Sigmoid colon (tissue), 7 donors: ENCODE results near the gene STK16. TPM values are rescaled to one million over a fixed set of nuclear protein-coding genes. Genes with fewer than 3 reads are reported as not detected.
A peak's percentile ranks its signal among the peaks of the same experiment; 100 is the strongest.

Experiments used
- DNase-seq: peaks from one replicate; pipeline ENCODE4 v3.0.0-alpha.2; 2019
- H3K27ac ChIP-seq, 4 donors: fragments of 200-600 bp; sonication (generic); one replicate each; pipeline ENCODE4 v1.5.1; 2016 to 2019; ENCODE audit warnings: mild to moderate bottlenecking in 1 of 4
- H3K27me3 ChIP-seq, 3 donors: fragments of 200-600 bp; sonication (generic); one replicate each; pipeline ENCODE4 v1.5.1; 2019; ENCODE audit warnings: mild to moderate bottlenecking in 1 of 3
- H3K36me3 ChIP-seq, 4 donors: fragments of 200-600 bp; sonication (generic); one replicate each; pipeline ENCODE4 v1.5.1; 2016 to 2019
- H3K4me1 ChIP-seq, 4 donors: fragments of 200-600 bp; sonication (generic); one replicate each; pipeline ENCODE4 v1.5.1; 2017 to 2019
- H3K4me3 ChIP-seq, 4 donors: fragments of 200-600 bp; sonication (generic); one replicate each; pipeline ENCODE4 v1.5.1; 2017 to 2019; ENCODE audit warnings: mild to moderate bottlenecking in 2 of 4, moderate library complexity in 1 of 4
- H3K9me3 ChIP-seq, 4 donors: fragments of 200-600 bp in 3 of 4; sonication (generic) in 3 of 4; one replicate each; pipeline versions ENCODE4 v1.5.1 to v1.6.1; 2013 to 2019
- EP300 ChIP-seq, 4 donors: sonication (generic); formaldehyde crosslinking; IDR thresholded peaks; one replicate each; pipeline ENCODE4 v1.6.1; 2017; ENCODE audit warnings: antibody characterized with exemption in 4 of 4
- POLR2A ChIP-seq, 2 donors: fragments of 450-650 bp; IDR thresholded peaks; one replicate each; pipeline ENCODE4 v1.6.1; 2016; ENCODE audit warnings: antibody characterized with exemption in 2 of 2, mild to moderate bottlenecking in 2 of 2, moderate library complexity in 2 of 2
- POLR2AphosphoS5 ChIP-seq, 4 donors: sonication (generic); formaldehyde crosslinking; IDR thresholded peaks; one replicate each; pipeline ENCODE4 v1.6.1; 2017; ENCODE audit warnings: antibody characterized with exemption in 4 of 4
- WGBS, 2 donors: extraction: QIAGEN DNeasy Blood & Tissue Kit; methylation state at CpG; one replicate each; pipeline ENCODE4 v1.1.7; 2013; 5-methylcytosine and 5-hydroxymethylcytosine counted together
- intact Hi-C: fragments of 100-400 bp; cut with DNase I; formaldehyde crosslinking; loops from one replicate; pipeline ENCODE4 v1.15.1; 2023
- polyA plus RNA-seq, 3 donors: library from polyadenylated mRNA; stranded (reverse); fragments of 200-250 nt; gene quantifications; one replicate each; pipeline ENCODE4 v1.2.3, GENCODE V29; 2013
- small RNA-seq, 3 donors: library from RNA; depleted of rRNA; stranded (forward); fragments of <200 nt; gene quantifications; one replicate each; pipeline ENCODE3, GENCODE V24; 2016
- total RNA-seq, 4 donors: library from RNA; depleted of rRNA; stranded (reverse); fragments of >200 nt; gene quantifications; one replicate each; pipeline ENCODE4 v1.1.0, GENCODE V29; 2016
- TF ChIP-seq, protein P1 (sequence below), 4 experiments: fragments of 450-650 bp in 3 of 4; fragments of 200-600 bp in 1 of 4; IDR thresholded peaks; one replicate each; pipeline ENCODE4 v1.5.1; 2016 to 2019; ENCODE audit warnings: antibody characterized with exemption in 4 of 4, mild to moderate bottlenecking in 3 of 4, moderate library complexity in 2 of 4
- donor health status: healthy with polysubstance abuse.
- donor health status: Bipolar disorder and iron deficiency.
- donor health status: healthy.

STK16 gene
- total and polyA plus RNA-seq, 7 donors: 12.2 to 61.7 (median 19.9) TPM

DNA sequence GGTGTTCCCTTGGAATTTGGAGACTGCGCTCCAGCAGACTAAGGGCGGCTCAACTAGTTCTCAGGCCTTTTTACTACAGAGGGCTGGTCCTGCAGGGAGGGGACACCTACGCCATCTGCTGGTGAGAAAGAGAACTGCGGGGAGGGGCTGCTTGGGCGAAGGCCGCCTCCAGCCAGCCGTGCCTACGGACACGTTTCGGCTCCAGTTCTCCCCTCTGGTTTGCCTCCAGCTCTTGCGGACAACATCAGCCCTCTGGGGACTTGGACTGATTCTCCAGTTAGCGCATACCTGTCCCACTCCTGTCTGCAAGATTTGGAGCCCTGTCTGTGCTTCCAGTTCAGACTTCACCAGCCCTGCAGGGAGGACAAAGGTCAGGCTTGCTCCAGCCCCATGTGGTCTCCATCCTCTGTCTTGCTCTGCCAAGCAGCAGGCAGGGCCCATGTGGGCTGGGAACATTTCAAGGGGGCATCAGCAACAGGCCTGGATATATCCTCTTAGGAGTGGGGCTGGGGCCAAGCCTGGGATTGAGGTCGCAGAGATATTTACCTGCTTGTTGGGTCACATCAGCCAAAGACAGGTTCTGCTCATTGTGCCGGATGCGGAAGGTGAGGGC is 53.6 kb downstream of the STK16 start:
- Histone ChIP-seq H3K27ac (no peak overlapping the region), H3K27me3 (peaks cover 0 to 21% (median 6%) of the 10 kb centered on the region in 3 donors), H3K9me3 (no peaks in the 10 kb centered on the region), H3K4me1 (peaks cover 0 to 14% (median 12%) of the 10 kb centered on the region in 4 donors), H3K4me3 (no peak overlapping the region), H3K36me3 (no peaks in the 10 kb centered on the region)
- peak; percentile 91 for DNase-seq
- intact Hi-C loops: loop anchor here (5.0 to 10.0 kb wide), 3 partner anchors 122 to 246 kb away; partner anchors contain the start of genes CHPF, CNPPD1, RETREG2 and TMEM198
- 20 to 25% methylated on average over 15 of the region's 15 CpGs for WGBS, 2 donors
- TF ChIP-seq, protein P1, sequence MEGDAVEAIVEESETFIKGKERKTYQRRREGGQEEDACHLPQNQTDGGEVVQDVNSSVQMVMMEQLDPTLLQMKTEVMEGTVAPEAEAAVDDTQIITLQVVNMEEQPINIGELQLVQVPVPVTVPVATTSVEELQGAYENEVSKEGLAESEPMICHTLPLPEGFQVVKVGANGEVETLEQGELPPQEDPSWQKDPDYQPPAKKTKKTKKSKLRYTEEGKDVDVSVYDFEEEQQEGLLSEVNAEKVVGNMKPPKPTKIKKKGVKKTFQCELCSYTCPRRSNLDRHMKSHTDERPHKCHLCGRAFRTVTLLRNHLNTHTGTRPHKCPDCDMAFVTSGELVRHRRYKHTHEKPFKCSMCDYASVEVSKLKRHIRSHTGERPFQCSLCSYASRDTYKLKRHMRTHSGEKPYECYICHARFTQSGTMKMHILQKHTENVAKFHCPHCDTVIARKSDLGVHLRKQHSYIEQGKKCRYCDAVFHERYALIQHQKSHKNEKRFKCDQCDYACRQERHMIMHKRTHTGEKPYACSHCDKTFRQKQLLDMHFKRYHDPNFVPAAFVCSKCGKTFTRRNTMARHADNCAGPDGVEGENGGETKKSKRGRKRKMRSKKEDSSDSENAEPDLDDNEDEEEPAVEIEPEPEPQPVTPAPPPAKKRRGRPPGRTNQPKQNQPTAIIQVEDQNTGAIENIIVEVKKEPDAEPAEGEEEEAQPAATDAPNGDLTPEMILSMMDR (IDR thresholded peaks at IDR 0.05): peak; percentile 89 to 98 (median 96)
- TF ChIP-seq POLR2AphosphoS5 (IDR thresholded peaks at IDR 0.05): no peak

DNA sequence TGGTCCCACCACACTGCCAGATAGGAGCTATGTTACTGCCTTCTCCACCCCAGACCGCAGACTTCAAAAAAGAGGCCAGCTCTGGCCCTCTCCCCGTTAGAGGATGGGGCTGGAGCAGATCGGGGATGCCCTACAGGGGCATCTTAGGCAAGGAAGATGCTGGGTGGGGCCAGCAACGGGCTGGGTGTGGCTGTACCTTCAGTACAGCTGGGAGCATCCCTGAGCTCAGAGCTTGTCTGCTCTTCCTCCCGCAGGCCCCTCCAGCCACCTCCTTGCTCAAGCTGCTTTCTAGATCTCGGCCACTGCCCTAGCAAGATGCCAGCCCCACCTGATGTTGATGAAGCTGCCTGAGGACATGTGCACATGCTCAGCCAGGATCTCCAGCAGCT is 54.1 kb downstream of the STK16 start:
- H3K27me3 ChIP-seq: peaks cover 0 to 21% (median 6%) of the 10 kb centered on the region in 3 donors
- TF ChIP-seq POLR2AphosphoS5 (IDR thresholded peaks at IDR 0.05) (no peak), EP300 (IDR thresholded peaks at IDR 0.05) (no peak), POLR2A (IDR thresholded peaks at IDR 0.05) (no peak)
- TF ChIP-seq, protein P1 (IDR thresholded peaks at IDR 0.05): no peak
- intact Hi-C loops: loop anchor here (5.0 to 10.0 kb wide), 3 partner anchors 122 to 245 kb away; partner anchors contain the start of genes CHPF, CNPPD1, RETREG2 and TMEM198
- no peaks in the 10 kb centered on the region for H3K9me3 ChIP-seq
- H3K36me3 ChIP-seq: no peaks in the 10 kb centered on the region
- 77 to 81% methylated on average over 6 of the region's 6 CpGs for WGBS, 2 donors
- H3K4me3 ChIP-seq: no peak overlapping the region
- H3K4me1 ChIP-seq: peaks cover 0 to 9% (median 7%) of the 10 kb centered on the region in 4 donors
- DNase-seq: peak; percentile 50
- H3K27ac ChIP-seq: no peak overlapping the region

Small RNA genes lying within 50 kb of the gene (small RNA-seq; reads per million reads assigned to genes)
- 0 to 0.11 (median 0) reads per million in 3 donors for gene MIR153-1

Other genes starting within 250 kb of the STK16 start
- not detected for gene CFAP65, start 204.0 kb upstream of the STK16 start, total RNA-seq
- under 1 TPM; under 0.01 to 0.10 (median under 0.01) TPM for gene CFAP65, start 204.0 kb upstream of the STK16 start, polyA plus RNA-seq
- not detected for gene IHH, start 184.6 kb upstream of the STK16 start, total RNA-seq
- gene IHH, start 184.6 kb upstream of the STK16 start, polyA plus RNA-seq: 10 to 100 TPM; 12.9 to 36.1 (median 21.6) TPM
- 10 to 100 TPM; 15.1 to 22.5 (median 18.4) TPM for gene NHEJ1, start 84.7 kb upstream of the STK16 start, total RNA-seq
- 10 to 100 TPM; 23.6 to 60.1 (median 50.2) TPM for gene NHEJ1, start 84.7 kb upstream of the STK16 start, polyA plus RNA-seq
- 1 to 10 TPM in 1 of 4 donors, under 1 TPM in 3; 0.14 to 3.9 (median 0.67) TPM for gene SLC23A3, start 75.5 kb upstream of the STK16 start, total RNA-seq
- gene SLC23A3, start 75.5 kb upstream of the STK16 start, polyA plus RNA-seq: 1 to 10 TPM in 2 of 3 donors, under 1 TPM in 1; 0.60 to 6.5 (median 1.6) TPM
- gene CNPPD1, start 68.6 kb upstream of the STK16 start, total RNA-seq: 10 to 100 TPM; 24.1 to 38.5 (median 34.1) TPM
- gene CNPPD1, start 68.6 kb upstream of the STK16 start, polyA plus RNA-seq: 10 to 100 TPM; 53.5 to 79.5 (median 59.4) TPM
- gene RETREG2, start 67.2 kb upstream of the STK16 start, total RNA-seq: 10 to 100 TPM; 37.3 to 48.2 (median 43.2) TPM
- 10 to 100 TPM; 36.6 to 81.3 (median 43.5) TPM for gene RETREG2, start 67.2 kb upstream of the STK16 start, polyA plus RNA-seq
- 10 to 100 TPM; 26.9 to 55.8 (median 45.6) TPM for gene ZFAND2B, start 38.7 kb upstream of the STK16 start, total RNA-seq
- gene ZFAND2B, start 38.7 kb upstream of the STK16 start, polyA plus RNA-seq: 100 to 1,000 TPM in 1 of 3 donors, 10 to 100 TPM in 2; 52.4 to 103 (median 95.5) TPM
- gene ABCB6, start 26.5 kb upstream of the STK16 start, total RNA-seq: 10 to 100 TPM; 11.8 to 23.0 (median 16.1) TPM
- gene ABCB6, start 26.5 kb upstream of the STK16 start, polyA plus RNA-seq: 10 to 100 TPM in 1 of 3 donors, 1 to 10 TPM in 1, not detected in 1; 4.8 to 39.3 TPM
- gene ATG9A, start 15.8 kb upstream of the STK16 start, total RNA-seq: 10 to 100 TPM; 28.8 to 32.0 (median 29.8) TPM
- 10 to 100 TPM in 2 of 3 donors, 1 to 10 TPM in 1; 7.6 to 40.6 (median 10.2) TPM for gene ATG9A, start 15.8 kb upstream of the STK16 start, polyA plus RNA-seq
- 10 to 100 TPM; 28.1 to 52.6 (median 41.1) TPM for gene ANKZF1, start 15.7 kb upstream of the STK16 start, total RNA-seq
- gene ANKZF1, start 15.7 kb upstream of the STK16 start, polyA plus RNA-seq: 10 to 100 TPM in 1 of 3 donors, 1 to 10 TPM in 2; 9.0 to 36.9 (median 9.7) TPM
- gene GLB1L, start within 50 bp of the STK16 start, total RNA-seq: 10 to 100 TPM in 1 of 4 donors, 1 to 10 TPM in 3; 6.9 to 26.0 (median 8.2) TPM
- gene GLB1L, start within 50 bp of the STK16 start, polyA plus RNA-seq: 1 to 10 TPM; 2.1 to 4.3 (median 3.6) TPM
- not detected for gene TUBA4B, start 7.8 kb downstream of the STK16 start, total RNA-seq
- not detected for gene TUBA4B, start 7.8 kb downstream of the STK16 start, polyA plus RNA-seq
- 100 to 1,000 TPM in 1 of 4 donors, 10 to 100 TPM in 3; 47.1 to 109 (median 55.0) TPM for gene TUBA4A, start 8.4 kb downstream of the STK16 start, total RNA-seq
- gene TUBA4A, start 8.4 kb downstream of the STK16 start, polyA plus RNA-seq: 10 to 100 TPM; 74.4 to 95.4 (median 76.9) TPM
- 10 to 100 TPM; 27.4 to 42.1 (median 40.0) TPM for gene DNAJB2, start 33.9 kb downstream of the STK16 start, total RNA-seq
- gene DNAJB2, start 33.9 kb downstream of the STK16 start, polyA plus RNA-seq: 10 to 100 TPM; 56.4 to 73.9 (median 67.3) TPM
- gene PTPRN, start 63.9 kb downstream of the STK16 start, total RNA-seq: 1 to 10 TPM; 1.2 to 8.8 (median 7.9) TPM
- gene PTPRN, start 63.9 kb downstream of the STK16 start, polyA plus RNA-seq: 1 to 10 TPM in 1 of 3 donors, not detected in 2; 3.6 TPM
- not detected for gene RESP18, start 87.3 kb downstream of the STK16 start, total RNA-seq
- gene RESP18, start 87.3 kb downstream of the STK16 start, polyA plus RNA-seq: not detected
- 10 to 100 TPM; 43.2 to 62.8 (median 53.1) TPM for gene DNPEP, start 142.4 kb downstream of the STK16 start, total RNA-seq
- 100 to 1,000 TPM; 108 to 137 (median 132) TPM for gene DNPEP, start 142.4 kb downstream of the STK16 start, polyA plus RNA-seq
- gene DES, start 172.9 kb downstream of the STK16 start, total RNA-seq: over 10,000 TPM in 3 of 4 donors, 1,000 to 10,000 TPM in 1; 7,366 to 30,562 (median 13,340) TPM
- gene DES, start 172.9 kb downstream of the STK16 start, polyA plus RNA-seq: 100 to 1,000 TPM in 2 of 3 donors, 10 to 100 TPM in 1; 35.1 to 264 (median 162) TPM
- 100 to 1,000 TPM; 123 to 321 (median 194) TPM for gene SPEG, start 189.4 kb downstream of the STK16 start, total RNA-seq
- 10 to 100 TPM in 2 of 3 donors, 1 to 10 TPM in 1; 6.0 to 25.4 (median 13.4) TPM for gene SPEG, start 189.4 kb downstream of the STK16 start, polyA plus RNA-seq